H1 (cell line): Measurements from ENCODE around the gene NPL.

Source experiments
- JUN ChIP-seq: IDR thresholded peaks from 2 replicates; pipeline ENCODE4 v1.6.1; 2011; ENCODE audit warnings: low read depth, mild to moderate bottlenecking, improper control_type of control experiment, low read length
- RAD21 ChIP-seq, 2 experiments: IDR thresholded peaks in 1 of 2; conservative IDR thresholded peaks in 1 of 2; 2 replicates each; pipeline ENCODE4 v1.6.1; 2011; ENCODE audit warnings: low read depth in 2 of 2, low read length in 2 of 2, improper control_type of control experiment in 1 of 2, inconsistent platforms in 1 of 2, mild to moderate bottlenecking in 1 of 2, moderate library complexity in 1 of 2

DNA sequence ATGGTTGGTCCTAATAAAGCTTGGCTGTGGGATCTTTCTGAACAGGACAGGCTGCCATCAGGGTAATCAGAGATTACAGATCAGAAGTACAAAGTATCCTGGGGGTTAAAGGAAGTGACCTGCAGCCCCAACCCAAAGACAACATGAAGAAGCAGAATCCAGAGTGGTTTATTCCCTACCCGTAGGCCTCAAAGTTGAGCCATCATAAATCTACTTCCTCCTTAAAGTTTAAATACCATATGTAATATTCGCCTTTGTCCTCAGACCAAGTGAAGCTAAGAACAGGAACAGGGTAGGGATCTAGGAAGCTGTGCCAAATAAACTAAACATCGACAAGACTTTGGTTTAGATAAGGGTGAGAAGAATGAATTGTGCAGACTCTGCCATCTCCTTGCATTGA is 33.6 kb downstream of the NPL start:
- no peak for TF ChIP-seq JUN
- no peak for TF ChIP-seq RAD21 (IDR thresholded peaks at IDR 0.05 in 1 of 2, conservative IDR thresholded peaks at IDR 0.05 in 1 of 2; ENCODE audit: low read depth in 2 of 2, low read length in 2 of 2)
